Endometrium (tissue), 2 donors: ENCODE results near the gene ALOX15B.
A peak's percentile ranks its signal among the peaks of the same experiment; 100 is the strongest.
"Not testable (repeated sequence)": the region's sequence is repeated elsewhere in the genome, so short reads cannot be mapped to it uniquely, and the experiment has no call there.

Source experiments
- FAIRE-seq: peaks from 2 replicates; lab custom pipeline; 2012; peaks lifted over from hg19 to GRCh38; lab: Jason Lieb, UNC
- donor health status: control.
- donor health status: control.

The ALOX15B gene

DNA sequence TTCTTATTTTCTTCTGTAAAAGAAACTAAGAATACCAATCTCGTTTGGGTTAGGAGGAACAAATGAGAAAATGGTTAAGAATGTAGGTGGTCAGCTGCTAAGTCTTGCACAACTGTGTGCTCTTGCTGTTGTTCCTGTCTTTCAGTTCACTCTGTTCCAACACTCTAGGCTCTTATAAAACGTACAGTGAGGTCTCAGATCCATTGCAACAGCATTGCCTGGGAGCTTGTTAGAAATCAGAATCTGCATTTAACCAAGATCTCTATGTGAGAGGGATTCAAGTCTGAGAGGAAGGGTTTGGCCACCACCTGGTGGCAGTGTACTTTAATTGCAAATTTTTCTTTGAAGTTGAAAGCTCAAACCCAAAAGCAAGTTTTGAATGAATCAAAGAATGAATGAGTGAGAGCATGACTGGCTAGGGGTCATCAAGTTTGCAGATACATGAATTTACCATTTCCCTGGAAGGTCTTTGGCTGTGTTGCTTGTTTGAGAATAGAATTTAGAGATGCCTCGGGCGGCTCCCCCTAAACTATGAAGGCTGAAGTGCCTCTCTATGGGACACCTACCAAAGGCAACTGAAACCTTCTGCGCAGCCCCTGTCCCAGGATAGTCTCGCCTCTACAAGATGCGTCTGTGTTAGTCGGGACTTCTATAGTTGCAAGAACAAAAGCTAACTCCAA, 2.5 kb downstream of the ALOX15B start:
- FAIRE-seq = peak; percentile 31

DNA sequence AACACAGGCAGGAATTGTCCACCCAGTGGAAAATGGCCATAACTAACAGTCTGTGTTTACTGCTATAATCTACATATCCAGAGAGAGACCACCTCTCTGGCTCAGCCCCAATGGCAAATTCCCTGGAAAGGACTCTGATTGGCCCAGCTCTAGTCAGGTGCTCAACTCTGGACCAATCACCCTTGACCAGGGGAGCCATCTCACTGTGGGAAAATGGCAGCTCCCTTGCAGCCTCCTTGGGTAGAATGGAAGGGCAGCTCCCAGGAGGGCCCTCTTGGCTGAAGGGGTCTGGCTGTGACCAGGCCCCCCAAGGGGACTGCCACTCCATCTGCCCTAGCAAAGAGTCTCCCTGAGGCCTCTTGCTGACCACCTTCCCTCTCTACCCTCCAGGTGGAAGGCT, 3.1 kb downstream of the ALOX15B start:
- no peak for FAIRE-seq

DNA sequence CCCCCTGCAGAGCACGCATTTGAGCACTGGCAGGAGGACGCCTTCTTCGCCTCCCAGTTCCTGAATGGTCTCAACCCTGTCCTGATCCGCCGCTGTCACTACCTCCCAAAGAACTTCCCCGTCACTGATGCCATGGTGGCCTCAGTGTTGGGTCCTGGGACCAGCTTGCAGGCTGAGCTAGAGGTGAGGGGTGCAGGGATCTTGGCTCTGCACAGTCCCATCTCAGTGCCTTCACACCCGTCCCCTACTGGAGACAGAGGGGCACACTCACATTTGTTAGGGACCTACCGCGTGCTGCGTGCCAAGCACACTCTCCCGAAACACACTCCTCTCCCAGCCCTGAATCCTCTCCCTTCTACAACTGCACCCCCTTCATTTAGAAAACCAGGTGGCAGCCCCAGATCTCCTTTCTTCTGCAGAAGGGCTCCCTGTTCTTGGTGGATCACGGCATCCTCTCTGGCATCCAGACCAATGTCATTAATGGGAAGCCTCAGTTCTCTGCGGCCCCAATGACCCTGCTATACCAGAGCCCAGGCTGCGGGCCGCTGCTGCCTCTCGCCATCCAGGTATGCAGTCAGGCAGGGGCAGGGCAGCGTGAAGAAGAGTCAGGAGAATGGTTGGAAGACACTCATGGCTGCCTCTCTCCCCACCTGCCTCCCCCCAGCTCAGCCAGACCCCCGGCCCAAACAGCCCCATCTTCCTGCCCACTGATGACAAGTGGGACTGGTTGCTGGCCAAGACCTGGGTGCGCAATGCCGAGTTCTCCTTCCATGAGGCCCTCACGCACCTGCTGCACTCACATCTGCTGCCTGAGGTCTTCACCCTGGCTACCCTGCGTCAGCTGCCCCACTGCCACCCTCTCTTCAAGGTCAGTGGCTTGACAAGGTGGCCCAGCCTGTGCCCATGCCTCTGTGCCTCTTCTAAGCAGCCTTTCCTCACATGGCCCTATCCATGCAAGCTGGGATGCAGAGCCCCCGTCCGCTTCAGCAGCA, 6.3 kb downstream of the ALOX15B start:
- no peak for FAIRE-seq

DNA sequence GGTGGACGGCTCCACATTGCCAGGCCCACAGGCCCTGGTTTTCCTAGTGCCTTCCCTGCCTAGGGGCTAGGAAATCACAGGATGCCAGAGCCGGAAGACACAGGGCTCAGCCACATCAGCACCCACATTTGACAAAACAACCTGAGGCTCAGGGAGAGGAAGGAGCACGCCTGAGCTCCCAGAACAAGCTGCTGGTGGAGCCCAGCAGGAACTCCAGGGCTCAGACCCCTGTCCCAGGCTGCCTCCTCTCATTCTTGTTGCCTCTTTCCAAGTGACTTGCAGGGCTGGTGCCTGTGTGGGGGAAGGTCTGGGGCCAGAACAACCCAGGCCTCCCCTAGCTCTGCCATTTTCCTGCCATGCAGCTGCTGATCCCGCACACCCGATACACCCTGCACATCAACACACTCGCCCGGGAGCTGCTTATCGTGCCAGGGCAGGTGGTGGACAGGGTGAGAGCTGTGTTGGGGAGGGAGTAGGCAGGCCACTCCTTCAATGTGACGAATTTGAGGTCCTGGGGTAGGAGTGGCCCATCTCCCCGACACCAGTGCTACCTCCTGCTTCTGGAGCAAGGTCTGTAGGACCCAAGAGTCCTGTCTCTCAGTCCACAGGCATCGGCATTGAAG, 7.6 kb downstream of the ALOX15B start:
- no peak for FAIRE-seq

DNA sequence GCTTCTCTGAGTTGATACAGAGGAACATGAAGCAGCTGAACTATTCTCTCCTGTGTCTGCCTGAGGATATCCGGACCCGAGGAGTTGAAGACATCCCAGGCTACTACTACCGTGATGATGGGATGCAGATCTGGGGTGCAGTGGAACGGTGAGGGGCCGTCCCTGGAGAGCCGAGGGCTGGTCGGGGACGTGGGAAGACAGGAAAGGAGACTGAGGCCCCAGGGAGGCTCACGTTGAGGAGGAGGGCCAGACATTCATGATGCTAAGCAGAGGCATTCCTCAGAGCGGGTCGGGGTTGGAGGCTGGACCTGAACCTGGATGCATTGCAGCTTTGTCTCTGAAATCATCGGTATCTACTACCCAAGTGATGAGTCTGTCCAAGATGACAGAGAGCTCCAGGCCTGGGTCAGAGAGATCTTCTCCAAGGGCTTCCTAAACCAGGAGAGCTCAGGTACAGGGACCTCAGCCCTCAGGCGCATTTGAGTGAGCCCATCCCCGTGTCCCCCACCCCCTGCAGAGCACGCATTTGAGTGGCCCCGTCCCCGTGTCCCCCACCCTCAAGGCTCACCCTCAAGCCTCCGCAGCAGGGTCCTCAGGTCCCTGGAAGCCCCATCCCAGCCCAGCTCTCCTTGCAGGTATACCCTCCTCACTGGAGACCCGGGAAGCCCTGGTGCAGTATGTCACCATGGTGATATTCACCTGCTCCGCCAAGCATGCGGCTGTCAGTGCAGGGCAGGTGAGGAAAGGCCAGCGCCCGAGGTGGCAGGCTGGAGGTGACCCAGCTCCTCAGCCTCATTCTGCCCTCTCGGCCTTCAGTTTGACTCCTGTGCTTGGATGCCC, 8.3 kb downstream of the ALOX15B start:
- no peak for FAIRE-seq

DNA sequence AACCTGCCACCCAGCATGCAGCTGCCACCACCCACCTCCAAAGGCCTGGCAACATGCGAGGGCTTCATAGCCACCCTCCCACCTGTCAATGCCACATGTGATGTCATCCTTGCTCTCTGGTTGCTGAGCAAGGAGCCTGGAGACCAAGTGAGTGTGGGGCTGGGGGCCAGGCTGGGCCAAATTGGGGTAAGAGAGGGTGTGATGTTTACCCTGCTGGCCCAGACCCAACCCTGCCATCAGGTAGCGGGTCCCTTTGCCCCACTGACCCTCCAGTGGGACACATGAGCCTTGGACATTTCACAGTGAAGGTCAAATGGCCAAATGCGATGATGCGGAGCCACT, 8.9 kb downstream of the ALOX15B start:
- no peak for FAIRE-seq

DNA sequence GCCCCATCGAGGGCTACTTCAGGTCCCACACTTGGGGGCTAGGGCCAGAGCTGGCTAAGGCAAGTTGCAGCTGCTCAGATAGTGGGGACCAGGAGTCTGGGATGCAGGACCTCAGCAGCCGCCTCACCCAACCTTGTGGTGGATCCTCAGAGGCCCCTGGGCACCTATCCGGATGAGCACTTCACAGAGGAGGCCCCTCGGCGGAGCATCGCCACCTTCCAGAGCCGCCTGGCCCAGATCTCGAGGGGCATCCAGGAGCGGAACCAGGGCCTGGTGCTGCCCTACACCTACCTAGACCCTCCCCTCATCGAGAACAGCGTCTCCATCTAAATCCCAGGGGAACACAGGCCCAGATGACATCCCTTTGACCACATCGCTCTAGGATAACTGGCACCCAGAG, 9.4 kb downstream of the ALOX15B start:
- FAIRE-seq = no peak

DNA sequence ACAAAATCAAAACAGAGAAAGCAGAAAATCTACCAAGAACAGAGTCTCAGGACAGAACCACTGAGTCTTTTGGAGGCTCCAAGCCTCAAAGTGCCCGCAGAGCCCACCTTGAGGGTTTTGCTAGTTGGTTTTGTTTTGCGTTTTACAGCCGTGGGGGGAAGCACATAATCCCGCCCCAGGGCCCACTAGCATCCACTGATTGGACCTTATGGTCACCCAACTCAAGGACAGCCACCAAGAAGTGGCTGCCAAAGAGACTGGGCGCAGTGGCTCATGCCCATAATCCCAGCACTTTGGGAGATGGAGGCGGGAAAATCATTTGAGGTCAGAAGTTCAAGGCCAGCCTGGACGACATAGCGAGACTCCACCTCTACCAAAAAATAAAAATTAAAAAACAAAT, 9.9 kb downstream of the ALOX15B start:
- FAIRE-seq = no peak

DNA sequence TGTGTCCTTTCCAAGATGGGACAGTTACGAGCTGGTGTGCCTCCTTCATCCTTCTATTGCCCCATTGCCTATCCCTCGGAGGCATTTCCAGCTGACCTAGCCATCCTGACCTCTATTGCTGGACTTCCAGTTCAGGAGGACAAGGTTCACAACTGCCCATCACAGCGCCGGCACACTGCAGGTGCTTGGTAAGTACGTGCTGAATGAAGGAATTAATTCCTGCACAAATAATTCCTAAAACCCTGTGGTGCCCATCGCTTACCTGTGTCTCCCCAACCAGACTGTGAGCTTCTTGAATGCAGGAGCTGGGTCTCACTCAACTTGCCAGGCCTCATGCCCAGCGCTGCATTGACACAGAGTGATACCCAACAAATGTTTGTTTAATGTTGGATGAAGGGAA, 13.0 kb downstream of the ALOX15B start:
- FAIRE-seq = no peak

DNA sequence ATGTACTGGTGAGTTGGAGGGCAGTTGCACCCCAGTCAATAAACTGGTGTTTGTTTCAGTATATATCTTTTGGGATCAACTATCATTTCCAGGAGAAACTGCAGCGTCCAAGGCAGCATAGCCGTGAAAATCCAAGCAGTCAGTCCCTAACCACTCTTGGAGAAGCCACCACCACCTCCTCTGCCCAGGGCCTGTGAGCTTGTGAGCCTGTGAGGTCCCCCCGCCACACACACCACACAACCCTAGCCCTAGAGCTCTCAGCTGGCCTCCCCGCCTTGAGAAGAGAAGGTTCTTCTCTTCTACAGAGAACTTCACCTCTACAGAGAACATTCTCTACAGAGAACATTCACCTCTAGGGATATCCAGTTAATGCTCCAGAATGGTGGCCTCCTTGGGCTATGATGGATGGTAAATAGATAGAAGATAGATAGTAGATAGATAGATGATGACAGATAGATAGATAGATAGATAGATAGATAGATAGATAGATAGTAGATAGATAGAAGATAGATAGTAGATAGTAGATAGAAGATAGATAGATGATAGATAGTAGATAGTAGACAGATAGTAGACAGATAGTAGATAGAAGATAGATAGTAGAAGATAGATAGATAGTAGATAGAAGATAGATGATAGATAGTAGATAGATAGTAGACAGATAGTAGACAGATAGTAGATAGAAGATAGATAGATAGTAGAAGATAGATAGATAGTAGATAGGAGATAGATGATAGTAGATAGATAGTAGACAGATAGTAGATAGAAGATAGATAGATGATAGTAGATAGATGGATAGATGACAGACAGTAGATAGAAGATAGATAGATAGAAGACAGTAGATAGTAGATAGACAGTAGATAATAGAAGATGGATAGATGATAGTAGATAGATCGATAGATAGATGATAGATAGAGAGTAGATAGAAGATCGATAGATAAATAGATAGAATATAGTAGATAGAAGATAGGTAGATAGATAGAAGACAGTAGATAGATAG, 13.7 kb downstream of the ALOX15B start:
- FAIRE-seq = no peak

DNA sequence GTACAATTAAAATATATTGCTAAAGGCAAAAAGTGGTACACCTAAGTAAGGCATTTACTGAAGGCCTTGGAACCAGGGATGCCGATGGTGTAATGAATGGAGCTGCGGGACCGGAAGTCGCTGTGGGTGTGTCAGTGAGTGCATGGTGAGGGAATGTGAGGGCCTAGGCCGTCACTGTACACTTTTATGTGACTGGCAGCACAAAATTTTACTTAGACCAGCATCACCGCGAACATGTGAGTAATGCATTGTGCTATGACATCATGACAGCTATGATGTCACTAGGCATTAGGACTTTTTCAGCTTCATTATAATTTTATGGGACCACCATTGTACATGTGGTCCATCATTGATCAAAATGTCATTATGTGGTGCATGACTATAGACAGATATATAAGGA, 14.7 kb downstream of the ALOX15B start:
- no peak for FAIRE-seq

DNA sequence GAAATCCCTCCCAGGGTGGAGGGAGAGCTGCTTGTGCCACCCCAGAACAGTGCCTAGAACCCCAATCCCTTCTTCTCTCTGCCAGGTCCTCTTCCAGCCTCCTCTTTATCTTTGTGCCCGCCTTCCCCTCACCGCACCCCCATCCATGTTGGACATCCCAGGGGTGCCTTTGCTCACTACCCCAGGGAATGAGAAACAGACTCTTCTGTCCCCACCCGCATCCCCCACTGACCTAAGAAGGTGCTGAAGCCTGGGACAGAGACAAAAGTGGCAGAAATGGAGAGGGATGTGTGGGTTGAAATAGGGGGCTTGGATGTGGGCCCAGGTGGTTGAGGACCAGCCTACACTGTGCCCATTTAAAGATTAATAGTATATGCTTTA, 17.0 kb downstream of the ALOX15B start:
- no peak for FAIRE-seq

DNA sequence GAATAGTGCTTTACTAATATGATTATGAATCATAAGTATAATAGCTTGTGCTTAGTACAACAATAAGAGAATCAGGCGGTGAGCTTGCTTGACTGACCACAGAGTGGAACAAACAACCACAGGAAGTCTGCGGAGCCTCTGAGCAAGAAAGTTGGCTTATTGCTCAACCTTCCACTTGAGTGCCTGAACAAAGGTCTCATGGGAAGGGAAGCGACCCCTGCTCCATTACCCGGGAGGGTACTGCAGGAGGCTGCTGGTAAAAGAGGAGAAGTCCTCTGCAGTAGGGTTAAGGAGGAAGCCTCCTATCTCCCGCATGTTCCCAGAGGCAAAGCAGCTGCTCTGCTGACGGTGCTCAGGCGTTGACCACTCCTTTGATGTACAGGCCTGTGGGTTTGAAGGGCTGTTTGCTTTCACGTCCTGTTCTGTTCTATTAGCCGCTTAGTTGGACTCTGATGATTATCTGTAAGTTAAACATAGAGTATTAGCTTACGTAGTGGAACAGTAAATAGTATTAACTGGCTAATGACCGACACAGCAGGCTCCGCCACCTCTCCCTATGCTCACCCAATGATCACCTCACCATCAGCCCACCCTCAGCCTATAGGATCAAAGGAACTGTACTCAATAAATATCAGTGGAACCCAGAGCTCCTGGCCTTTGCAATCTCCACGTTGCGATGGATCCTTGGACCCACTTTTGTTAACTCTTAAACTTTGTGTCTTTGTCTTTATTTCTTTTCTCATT, 17.5 kb downstream of the ALOX15B start:
- no peak for FAIRE-seq

DNA sequence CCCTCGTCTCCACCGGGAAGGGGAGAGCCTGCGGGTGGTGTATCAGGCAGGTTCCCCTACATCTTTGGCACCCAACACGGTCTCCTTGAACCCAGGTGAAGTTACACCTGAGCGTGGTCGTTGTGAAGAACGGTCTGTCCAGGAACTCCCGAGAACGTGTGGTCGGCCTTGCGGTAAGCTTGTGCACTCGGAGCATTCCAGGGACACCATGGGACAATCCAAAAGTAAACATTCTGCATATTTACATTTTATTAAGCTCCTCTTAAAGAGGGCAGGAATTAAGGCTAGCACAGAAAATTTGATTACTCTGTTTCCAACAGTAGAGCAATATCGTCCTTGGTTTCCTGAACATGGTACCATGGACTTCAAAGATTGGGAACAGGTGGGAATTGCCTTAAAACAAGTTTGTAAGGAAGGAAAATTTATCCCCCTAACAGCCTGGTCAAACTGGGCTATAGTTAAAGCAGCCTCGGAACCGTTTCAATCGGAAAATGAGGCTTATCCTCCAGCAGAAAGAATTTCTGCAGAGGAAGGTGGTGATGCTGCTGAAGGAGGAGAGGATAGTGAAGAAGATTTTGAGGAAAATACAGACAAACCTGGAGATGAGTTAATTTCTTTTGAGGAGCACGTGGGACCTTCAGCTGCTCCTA, 18.2 kb downstream of the ALOX15B start:
- no peak for FAIRE-seq

DNA sequence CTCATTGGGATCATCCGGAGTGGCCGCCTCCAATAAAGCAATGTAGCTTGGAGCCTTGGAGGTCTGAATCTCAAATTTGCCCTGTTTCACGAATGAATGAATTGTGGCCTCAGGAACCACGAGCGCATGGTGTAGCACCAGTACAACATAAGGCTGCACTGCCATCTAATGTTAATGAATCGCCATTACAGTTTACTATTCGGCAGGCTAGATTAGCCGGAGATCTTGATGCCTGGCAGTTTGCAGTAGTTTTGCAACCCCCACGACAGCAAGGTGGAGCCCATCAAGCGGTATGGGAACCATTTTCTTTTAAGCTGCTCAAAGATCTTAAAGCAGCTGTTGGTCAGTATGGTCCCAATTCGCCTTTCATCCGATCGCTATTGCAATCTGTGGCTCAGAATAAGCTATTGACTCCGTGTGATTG, 18.8 kb downstream of the ALOX15B start:
- peak; percentile 31 for FAIRE-seq

DNA sequence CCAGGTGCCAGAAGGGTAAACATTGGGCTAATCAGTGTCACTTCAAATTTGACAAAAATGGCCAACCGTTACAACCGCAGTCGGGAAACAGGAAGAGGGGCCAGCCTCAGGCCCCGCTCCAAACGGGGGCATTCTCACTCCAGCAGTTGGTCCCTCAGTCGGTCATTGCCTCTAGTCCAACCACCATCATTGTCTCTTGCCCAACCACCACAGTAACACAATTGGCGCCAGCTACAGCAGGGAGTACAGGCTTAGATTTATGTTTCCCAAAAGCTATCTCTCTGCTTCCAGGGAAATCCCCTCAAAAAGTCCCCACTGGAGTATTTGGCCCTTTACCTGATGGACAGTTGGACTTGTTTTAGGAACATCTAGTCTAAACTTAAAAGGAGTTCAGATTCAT, 20.3 kb downstream of the ALOX15B start:
- FAIRE-seq = no peak

DNA sequence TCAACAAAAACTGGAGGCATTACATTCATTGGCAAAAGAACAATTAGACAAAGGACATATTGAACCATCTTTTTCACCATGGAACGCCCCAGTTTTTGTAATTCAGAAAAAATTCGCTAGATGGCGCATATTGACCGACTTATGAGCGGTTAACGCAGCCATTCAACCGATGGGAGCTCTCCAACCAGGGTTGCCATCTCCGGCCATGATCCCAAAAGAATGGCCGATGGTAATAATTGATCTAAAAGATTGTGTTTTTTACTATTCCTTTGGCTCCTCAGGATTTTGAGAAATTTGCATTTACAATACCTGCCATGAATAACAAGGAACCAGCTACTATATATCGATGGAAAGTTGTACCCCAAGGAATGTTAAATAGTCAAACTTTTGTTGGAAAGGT, 21.4 kb downstream of the ALOX15B start:
- FAIRE-seq = peak; percentile 86

DNA sequence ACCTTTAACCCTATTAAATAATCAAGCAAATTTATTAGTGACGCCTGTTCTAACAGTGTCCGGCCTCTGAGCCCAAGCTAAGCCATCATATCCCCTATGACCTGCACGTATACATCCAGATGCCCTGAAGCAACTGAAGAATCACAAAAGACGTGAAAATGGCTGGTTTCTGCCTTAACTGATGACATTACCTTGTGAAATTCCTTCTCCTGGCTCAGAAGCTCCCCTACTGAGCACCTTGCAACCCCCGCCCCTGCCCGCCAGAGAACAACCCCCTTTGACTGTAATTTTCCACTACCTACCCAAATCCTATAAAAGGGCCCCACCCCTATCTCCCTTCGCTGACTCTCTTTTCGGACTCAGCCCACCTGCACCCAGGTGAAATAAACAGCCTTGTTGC, 23.0 kb downstream of the ALOX15B start:
- FAIRE-seq = not testable (repeated sequence)

DNA sequence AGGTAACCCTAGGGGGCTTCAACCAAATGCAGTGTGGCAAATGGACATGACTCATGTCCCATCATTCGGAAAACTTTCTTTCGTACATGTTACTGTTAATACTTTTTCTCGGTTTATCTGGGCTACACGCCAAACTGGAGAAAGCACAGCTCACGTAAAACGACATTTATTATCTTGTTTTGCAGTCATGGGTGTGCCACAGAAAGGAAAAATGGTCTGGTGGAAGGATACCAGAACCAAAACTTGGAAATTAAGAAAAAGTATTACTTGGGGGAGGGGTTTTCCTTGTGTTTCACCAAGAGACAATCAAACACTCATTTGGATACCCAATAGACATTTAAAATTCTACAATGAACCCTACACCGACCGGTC, 23.6 kb downstream of the ALOX15B start:
- FAIRE-seq = no peak
